Measurements from ENCODE around the gene GRAMD4.

The GRAMD4 gene

DNA sequence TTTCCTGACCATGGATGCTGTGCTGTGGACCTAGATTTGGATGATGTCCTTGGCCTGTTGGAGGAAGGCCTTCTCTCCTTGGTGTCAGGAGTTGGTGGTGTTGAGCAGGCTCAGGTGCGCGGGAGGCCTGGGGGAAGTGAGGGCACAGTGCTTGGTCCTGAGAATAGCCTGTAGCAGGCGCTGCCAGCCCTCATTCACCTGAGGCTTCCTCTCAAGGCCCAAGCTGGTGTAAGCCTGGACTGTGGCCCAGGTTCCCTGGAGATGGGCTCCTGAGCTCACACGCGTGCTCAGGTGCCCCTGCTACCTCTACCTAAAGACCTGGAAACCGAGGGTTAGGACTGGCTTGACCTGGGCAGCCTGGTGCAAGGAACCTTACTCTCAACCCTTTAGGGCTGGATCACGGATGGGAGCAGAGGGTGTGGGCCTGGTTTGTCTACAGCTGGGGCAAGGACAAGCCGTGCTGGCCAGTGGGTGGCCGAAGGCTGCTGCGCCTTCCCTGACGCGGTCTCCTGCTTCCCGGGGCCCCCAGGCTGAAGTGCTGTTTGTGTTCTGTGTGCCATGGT, 7.8 kb upstream of the GRAMD4 start:
- Histone ChIP-seq H3K4me3 (ENCODE audit: low read depth, low read length, poor library complexity, severe bottlenecking) (no peak overlapping the region), H3K27ac (ENCODE audit: low read depth, low read length, poor library complexity, severe bottlenecking) (no peak overlapping the region), H3K4me1 (ENCODE audit: insufficient read depth, low read length, severe bottlenecking) (peaks cover 24% of the 10 kb centered on the region), H3K36me3 (ENCODE audit: insufficient read depth, low read length) (no peaks in the 10 kb centered on the region), H3K4me2 (ENCODE audit: low read length) (peak overlapping the region; percentile 77; the same call in 1 of the 2 replicates), H3K27me3 (ENCODE audit: insufficient read depth, low read length) (no peaks in the 10 kb centered on the region; the same call in 1 of the 2 replicates), H3K9me3 (ENCODE audit: low read length) (no peaks in the 10 kb centered on the region), H2AFZ (ENCODE audit: low read length) (no peak overlapping the region), H4K20me1 (ENCODE audit: insufficient read depth, low read length) (no peaks in the 10 kb centered on the region), H3F3A (ENCODE audit: insufficient read depth, low read length) (no peaks in the 10 kb centered on the region), H3K79me2 (ENCODE audit: insufficient read depth, low read length) (no peaks in the 10 kb centered on the region), H3K9me2 (ENCODE audit: low read depth, low read length) (no peaks in the 10 kb centered on the region), H3K9ac (ENCODE audit: low read length) (peak overlapping the region; percentile 21; the same call in 1 of the 2 replicates)
- no peak for TF ChIP-seq EZH2 (IDR thresholded peaks at IDR 0.05; ENCODE audit: borderline replicate concordance, low read length)
- peak; percentile 29; the same call in 1 of the 2 replicates for TF ChIP-seq CTCF (IDR thresholded peaks at IDR 0.05; ENCODE audit: low read length)

- Histone ChIP-seq H3K9ac (ENCODE audit: low read length) (peak overlapping the region; percentile 69; the same call in 1 of the 2 replicates), H3K27me3 (ENCODE audit: insufficient read depth, low read length) (no peaks in the 10 kb centered on the region; the same call in 1 of the 2 replicates), H3K4me2 (ENCODE audit: low read length) (peak overlapping the region; percentile 77), H3K4me1 (ENCODE audit: insufficient read depth, low read length, severe bottlenecking) (peaks cover 24% of the 10 kb centered on the region), H3K9me2 (ENCODE audit: low read depth, low read length) (no peaks in the 10 kb centered on the region), H3F3A (ENCODE audit: insufficient read depth, low read length) (no peaks in the 10 kb centered on the region), H3K4me3 (ENCODE audit: low read depth, low read length, poor library complexity, severe bottlenecking) (peak overlapping the region; percentile 62), H2AFZ (ENCODE audit: low read length) (no peak overlapping the region), H3K9me3 (ENCODE audit: low read length) (no peaks in the 10 kb centered on the region), H3K36me3 (ENCODE audit: insufficient read depth, low read length) (no peaks in the 10 kb centered on the region), H3K27ac (ENCODE audit: low read depth, low read length, poor library complexity, severe bottlenecking) (peak overlapping the region; percentile 47), H3K79me2 (ENCODE audit: insufficient read depth, low read length) (no peaks in the 10 kb centered on the region), H4K20me1 (ENCODE audit: insufficient read depth, low read length) (no peaks in the 10 kb centered on the region)
- TF ChIP-seq CTCF (IDR thresholded peaks at IDR 0.05; ENCODE audit: low read length) (no peak), EZH2 (IDR thresholded peaks at IDR 0.05; ENCODE audit: borderline replicate concordance, low read length) (no peak)
Observed at GRCh38 chr22:46612904-46613605, 7.1 kb upstream of the GRAMD4 start.

GRCh38 chr22:46613606-46614021, 6.6 kb upstream of the GRAMD4 start:
- peak overlapping the region; percentile 77 for H3K4me2 ChIP-seq (ENCODE audit: low read length)
- TF ChIP-seq CTCF (IDR thresholded peaks at IDR 0.05; ENCODE audit: low read length): no peak
- TF ChIP-seq EZH2 (IDR thresholded peaks at IDR 0.05; ENCODE audit: borderline replicate concordance, low read length): no peak
- no peaks in the 10 kb centered on the region for H3K79me2 ChIP-seq (ENCODE audit: insufficient read depth, low read length)
- peaks cover 24% of the 10 kb centered on the region for H3K4me1 ChIP-seq (ENCODE audit: insufficient read depth, low read length, severe bottlenecking)
- peak overlapping the region; percentile 77 for H3K27ac ChIP-seq (ENCODE audit: low read depth, low read length, poor library complexity, severe bottlenecking)
- H3F3A ChIP-seq (ENCODE audit: insufficient read depth, low read length): no peaks in the 10 kb centered on the region
- H3K4me3 ChIP-seq (ENCODE audit: low read depth, low read length, poor library complexity, severe bottlenecking): peak overlapping the region; percentile 62
- no peaks in the 10 kb centered on the region for H3K9me2 ChIP-seq (ENCODE audit: low read depth, low read length)
- peak overlapping the region; percentile 69 for H3K9ac ChIP-seq (ENCODE audit: low read length)
- no peak overlapping the region for H2AFZ ChIP-seq (ENCODE audit: low read length)
- no peaks in the 10 kb centered on the region for H3K36me3 ChIP-seq (ENCODE audit: insufficient read depth, low read length)
- no peaks in the 10 kb centered on the region for H3K27me3 ChIP-seq (ENCODE audit: insufficient read depth, low read length)
- no peaks in the 10 kb centered on the region for H4K20me1 ChIP-seq (ENCODE audit: insufficient read depth, low read length)
- no peaks in the 10 kb centered on the region for H3K9me3 ChIP-seq (ENCODE audit: low read length)

Data from OCI-LY1 (cell line).